HEK293 (cell line): Measurements from ENCODE around the gene P2RY6.

Experiments
- CTCF ChIA-PET: fragments of 350-600 bp; formaldehyde crosslinking; extraction: SDS; loops from one replicate; lab custom pipeline; 2021; ENCODE audit warnings: antibody characterized with exemption; lab: Yijun Ruan, JAX
- POLR2A ChIA-PET: fragments of 300-600 bp; formaldehyde crosslinking; extraction: SDS; loops from one replicate; lab custom pipeline; 2020; ENCODE audit warnings: antibody characterized with exemption, inconsistent platforms; lab: Yijun Ruan, JAX
- H3K27ac ChIP-seq: fragments of 200-500 bp; sonication (Bioruptor generic); 2 replicates; pipeline ENCODE4 v1.5.1; 2014; ENCODE audit warnings: low read depth, low read length, control low read depth, inconsistent platforms; ENCODE audit errors: extremely low read depth
- H3K36me3 ChIP-seq, 2 experiments: fragments of 200-500 bp in 1 of 2; sonication (Bioruptor generic) in 1 of 2; 1 replicate in 1 of 2; 2 replicates in 1 of 2; pipeline ENCODE4 v1.5.1; 2014 to 2017; ENCODE audit warnings: inconsistent platforms in 2 of 2, low read length in 2 of 2; ENCODE audit not compliant: control insufficient read depth in 2 of 2, insufficient read depth in 1 of 2
- H3K4me1 ChIP-seq: fragments of 200-500 bp; sonication (Bioruptor generic); 2 replicates; pipeline ENCODE4 v1.5.1; 2014; ENCODE audit warnings: mild to moderate bottlenecking, low read length, inconsistent platforms; ENCODE audit not compliant: control insufficient read depth, insufficient read depth
- H3K4me3 ChIP-seq: 2 replicates; pipeline ENCODE4 v1.5.1; 2011; ENCODE audit warnings: low read depth, mild to moderate bottlenecking, control low read depth, low read length, moderate library complexity
- H3K9me3 ChIP-seq: fragments of 200-500 bp; sonication (Bioruptor generic); 2 replicates; pipeline ENCODE4 v1.5.1; 2014; ENCODE audit warnings: low read depth, low read length, inconsistent platforms; ENCODE audit not compliant: control insufficient read depth, insufficient read depth
- EGR2 ChIP-seq: fragments of 450-650 bp; formaldehyde crosslinking; IDR thresholded peaks from 2 replicates; pipeline ENCODE4 v1.5.1; 2016; ENCODE audit warnings: low read depth, missing biosample characterization, missing genetic modification characterization
- FEZF1 ChIP-seq: fragments of 450-650 bp; formaldehyde crosslinking; IDR thresholded peaks from 2 replicates; pipeline ENCODE4 v1.5.1; 2016; ENCODE audit warnings: missing biosample characterization, missing genetic modification characterization
- KLF9 ChIP-seq: fragments of 450-650 bp; formaldehyde crosslinking; IDR thresholded peaks from 2 replicates; pipeline ENCODE4 v1.5.1; 2016; ENCODE audit warnings: missing biosample characterization, missing genetic modification characterization, low read depth
- MZF1 ChIP-seq: fragments of 450-650 bp; formaldehyde crosslinking; IDR thresholded peaks from 2 replicates; pipeline ENCODE4 v1.5.1; 2017; ENCODE audit warnings: missing biosample characterization, missing genetic modification characterization, borderline replicate concordance
- SP3 ChIP-seq: fragments of 450-650 bp; formaldehyde crosslinking; IDR thresholded peaks from 2 replicates; pipeline ENCODE4 v1.5.1; 2016; ENCODE audit warnings: missing biosample characterization, missing genetic modification characterization
- WT1 ChIP-seq: fragments of 450-650 bp; formaldehyde crosslinking; IDR thresholded peaks from 2 replicates; pipeline ENCODE4 v1.5.1; 2016; ENCODE audit warnings: missing biosample characterization, missing genetic modification characterization
- YY2 ChIP-seq: fragments of 450-650 bp; formaldehyde crosslinking; IDR thresholded peaks from 2 replicates; pipeline ENCODE4 v1.5.1; 2016; ENCODE audit warnings: missing biosample characterization, missing genetic modification characterization
- ZFP41 ChIP-seq: fragments of 450-650 bp; formaldehyde crosslinking; IDR thresholded peaks from 2 replicates; pipeline ENCODE4 v1.5.1; 2016; ENCODE audit warnings: missing biosample characterization, missing genetic modification characterization, borderline replicate concordance
- ZNF654 ChIP-seq: fragments of 450-650 bp; formaldehyde crosslinking; IDR thresholded peaks from 2 replicates; pipeline ENCODE4 v1.5.1; 2016; ENCODE audit warnings: low read depth, missing biosample characterization, missing genetic modification characterization
- TF ChIP-seq, protein P1 (sequence below): fragments of 450-650 bp; formaldehyde crosslinking; IDR thresholded peaks from 2 replicates; pipeline ENCODE4 v1.5.1; 2016; ENCODE audit warnings: missing biosample characterization, missing genetic modification characterization
- TF ChIP-seq, protein P2 (sequence below): fragments of 450-650 bp; formaldehyde crosslinking; IDR thresholded peaks from 2 replicates; pipeline ENCODE4 v1.5.1; 2016; ENCODE audit warnings: missing biosample characterization, missing genetic modification characterization
- TF ChIP-seq, protein P3 (sequence below): fragments of 450-650 bp; IDR thresholded peaks from 2 replicates; pipeline ENCODE4 v1.5.1; 2018; ENCODE audit warnings: missing biosample characterization, mild to moderate bottlenecking, missing genetic modification characterization
- TF ChIP-seq, protein P4 (sequence below): fragments of 450-650 bp; formaldehyde crosslinking; conservative IDR thresholded peaks from 2 replicates; pipeline ENCODE4 v1.5.1; 2016; ENCODE audit warnings: low read depth, missing biosample characterization, missing genetic modification characterization
- TF ChIP-seq, protein P5 (sequence below): fragments of 450-650 bp; formaldehyde crosslinking; IDR thresholded peaks from 2 replicates; pipeline ENCODE4 v1.5.1; 2016; ENCODE audit warnings: missing biosample characterization, missing genetic modification characterization

P2RY6 gene

DNA sequence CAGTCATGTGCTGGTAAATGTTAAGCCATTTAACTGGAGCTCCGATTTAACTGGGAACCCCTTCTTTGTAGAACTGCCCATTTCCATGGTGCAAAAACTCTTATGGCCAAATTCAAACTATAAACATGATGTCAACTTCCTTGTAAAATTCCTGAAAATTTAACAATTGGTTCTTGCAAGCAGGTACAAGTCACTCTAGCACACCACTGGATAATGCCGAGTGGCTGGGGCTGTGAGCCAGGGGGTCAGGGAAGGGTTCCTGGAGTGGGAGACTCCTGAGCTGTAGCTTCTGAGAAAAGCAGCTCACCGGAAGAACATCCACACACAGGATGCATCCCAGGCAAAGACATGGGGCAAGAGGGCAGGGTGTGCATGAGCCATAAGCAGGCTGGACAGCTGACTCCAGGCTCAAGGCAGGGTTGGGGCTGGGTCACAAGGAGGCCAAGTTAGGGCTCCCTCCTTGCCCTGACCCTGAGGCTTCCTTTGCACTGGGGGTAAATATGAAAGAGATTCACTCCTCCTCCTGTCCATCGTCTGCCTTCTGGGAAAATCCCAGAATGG, 35.9 kb upstream of the P2RY6 start:
- ChIA-PET CTCF (interaction anchor here (0.5 to 4.0 kb wide), 32 partner anchors 9 to 514 kb away, joined by 3 to 62 read pairs (median 4); no protein-coding TSS in a partner anchor), POLR2A (no interaction called here)
- H3K36me3 ChIP-seq: no peaks in the 10 kb centered on the region
- H3K9me3 ChIP-seq: no peaks in the 10 kb centered on the region
- no peak overlapping the region for H3K4me3 ChIP-seq
- no peak overlapping the region for H3K27ac ChIP-seq
- no peak for TF ChIP-seq ZFP41 (tag by site-specific recombination)
- no peak for TF ChIP-seq FEZF1 (tag by site-specific recombination)
- TF ChIP-seq MZF1 (tag by site-specific recombination): no peak
- TF ChIP-seq, protein P1, sequence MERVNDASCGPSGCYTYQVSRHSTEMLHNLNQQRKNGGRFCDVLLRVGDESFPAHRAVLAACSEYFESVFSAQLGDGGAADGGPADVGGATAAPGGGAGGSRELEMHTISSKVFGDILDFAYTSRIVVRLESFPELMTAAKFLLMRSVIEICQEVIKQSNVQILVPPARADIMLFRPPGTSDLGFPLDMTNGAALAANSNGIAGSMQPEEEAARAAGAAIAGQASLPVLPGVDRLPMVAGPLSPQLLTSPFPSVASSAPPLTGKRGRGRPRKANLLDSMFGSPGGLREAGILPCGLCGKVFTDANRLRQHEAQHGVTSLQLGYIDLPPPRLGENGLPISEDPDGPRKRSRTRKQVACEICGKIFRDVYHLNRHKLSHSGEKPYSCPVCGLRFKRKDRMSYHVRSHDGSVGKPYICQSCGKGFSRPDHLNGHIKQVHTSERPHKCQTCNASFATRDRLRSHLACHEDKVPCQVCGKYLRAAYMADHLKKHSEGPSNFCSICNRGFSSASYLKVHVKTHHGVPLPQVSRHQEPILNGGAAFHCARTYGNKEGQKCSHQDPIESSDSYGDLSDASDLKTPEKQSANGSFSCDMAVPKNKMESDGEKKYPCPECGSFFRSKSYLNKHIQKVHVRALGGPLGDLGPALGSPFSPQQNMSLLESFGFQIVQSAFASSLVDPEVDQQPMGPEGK: no peak
- TF ChIP-seq, protein P2, sequence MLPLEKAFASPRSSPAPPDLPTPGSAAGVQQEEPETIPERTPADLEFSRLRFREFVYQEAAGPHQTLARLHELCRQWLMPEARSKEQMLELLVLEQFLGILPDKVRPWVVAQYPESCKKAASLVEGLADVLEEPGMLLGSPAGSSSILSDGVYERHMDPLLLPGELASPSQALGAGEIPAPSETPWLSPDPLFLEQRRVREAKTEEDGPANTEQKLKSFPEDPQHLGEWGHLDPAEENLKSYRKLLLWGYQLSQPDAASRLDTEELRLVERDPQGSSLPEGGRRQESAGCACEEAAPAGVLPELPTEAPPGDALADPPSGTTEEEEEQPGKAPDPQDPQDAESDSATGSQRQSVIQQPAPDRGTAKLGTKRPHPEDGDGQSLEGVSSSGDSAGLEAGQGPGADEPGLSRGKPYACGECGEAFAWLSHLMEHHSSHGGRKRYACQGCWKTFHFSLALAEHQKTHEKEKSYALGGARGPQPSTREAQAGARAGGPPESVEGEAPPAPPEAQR: no peak
- no peak for TF ChIP-seq ZNF654 (tag by site-specific recombination)
- TF ChIP-seq EGR2 (tag by site-specific recombination): no peak
- TF ChIP-seq, protein P3, sequence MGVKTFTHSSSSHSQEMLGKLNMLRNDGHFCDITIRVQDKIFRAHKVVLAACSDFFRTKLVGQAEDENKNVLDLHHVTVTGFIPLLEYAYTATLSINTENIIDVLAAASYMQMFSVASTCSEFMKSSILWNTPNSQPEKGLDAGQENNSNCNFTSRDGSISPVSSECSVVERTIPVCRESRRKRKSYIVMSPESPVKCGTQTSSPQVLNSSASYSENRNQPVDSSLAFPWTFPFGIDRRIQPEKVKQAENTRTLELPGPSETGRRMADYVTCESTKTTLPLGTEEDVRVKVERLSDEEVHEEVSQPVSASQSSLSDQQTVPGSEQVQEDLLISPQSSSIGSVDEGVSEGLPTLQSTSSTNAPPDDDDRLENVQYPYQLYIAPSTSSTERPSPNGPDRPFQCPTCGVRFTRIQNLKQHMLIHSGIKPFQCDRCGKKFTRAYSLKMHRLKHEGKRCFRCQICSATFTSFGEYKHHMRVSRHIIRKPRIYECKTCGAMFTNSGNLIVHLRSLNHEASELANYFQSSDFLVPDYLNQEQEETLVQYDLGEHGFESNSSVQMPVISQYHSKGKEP (tag by site-specific recombination): no peak
- TF ChIP-seq WT1: no peak
- TF ChIP-seq, protein P4, sequence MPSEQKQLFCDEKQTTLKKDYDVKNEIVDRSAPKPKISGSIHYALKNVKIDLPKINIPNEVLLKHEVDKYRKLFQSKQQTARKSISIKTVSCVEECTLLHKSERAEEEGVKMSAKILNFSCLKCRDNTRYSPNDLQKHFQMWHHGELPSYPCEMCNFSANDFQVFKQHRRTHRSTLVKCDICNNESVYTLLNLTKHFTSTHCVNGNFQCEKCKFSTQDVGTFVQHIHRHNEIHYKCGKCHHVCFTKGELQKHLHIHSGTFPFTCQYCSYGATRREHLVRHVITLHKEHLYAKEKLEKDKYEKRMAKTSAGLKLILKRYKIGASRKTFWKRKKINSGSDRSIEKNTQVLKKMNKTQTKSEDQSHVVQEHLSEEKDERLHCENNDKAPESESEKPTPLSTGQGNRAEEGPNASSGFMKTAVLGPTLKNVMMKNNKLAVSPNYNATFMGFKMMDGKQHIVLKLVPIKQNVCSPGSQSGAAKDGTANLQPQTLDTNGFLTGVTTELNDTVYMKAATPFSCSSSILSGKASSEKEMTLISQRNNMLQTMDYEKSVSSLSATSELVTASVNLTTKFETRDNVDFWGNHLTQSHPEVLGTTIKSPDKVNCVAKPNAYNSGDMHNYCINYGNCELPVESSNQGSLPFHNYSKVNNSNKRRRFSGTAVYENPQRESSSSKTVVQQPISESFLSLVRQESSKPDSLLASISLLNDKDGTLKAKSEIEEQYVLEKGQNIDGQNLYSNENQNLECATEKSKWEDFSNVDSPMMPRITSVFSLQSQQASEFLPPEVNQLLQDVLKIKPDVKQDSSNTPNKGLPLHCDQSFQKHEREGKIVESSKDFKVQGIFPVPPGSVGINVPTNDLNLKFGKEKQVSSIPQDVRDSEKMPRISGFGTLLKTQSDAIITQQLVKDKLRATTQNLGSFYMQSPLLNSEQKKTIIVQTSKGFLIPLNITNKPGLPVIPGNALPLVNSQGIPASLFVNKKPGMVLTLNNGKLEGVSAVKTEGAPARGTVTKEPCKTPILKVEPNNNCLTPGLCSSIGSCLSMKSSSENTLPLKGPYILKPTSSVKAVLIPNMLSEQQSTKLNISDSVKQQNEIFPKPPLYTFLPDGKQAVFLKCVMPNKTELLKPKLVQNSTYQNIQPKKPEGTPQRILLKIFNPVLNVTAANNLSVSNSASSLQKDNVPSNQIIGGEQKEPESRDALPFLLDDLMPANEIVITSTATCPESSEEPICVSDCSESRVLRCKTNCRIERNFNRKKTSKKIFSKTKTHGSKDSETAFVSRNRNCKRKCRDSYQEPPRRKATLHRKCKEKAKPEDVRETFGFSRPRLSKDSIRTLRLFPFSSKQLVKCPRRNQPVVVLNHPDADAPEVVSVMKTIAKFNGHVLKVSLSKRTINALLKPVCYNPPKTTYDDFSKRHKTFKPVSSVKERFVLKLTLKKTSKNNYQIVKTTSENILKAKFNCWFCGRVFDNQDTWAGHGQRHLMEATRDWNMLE (tag by site-specific recombination): no peak
- TF ChIP-seq KLF9 (tag by site-specific recombination): no peak
- no peak for TF ChIP-seq SP3 (tag by site-specific recombination)
- no peak for TF ChIP-seq YY2
- TF ChIP-seq, protein P5, sequence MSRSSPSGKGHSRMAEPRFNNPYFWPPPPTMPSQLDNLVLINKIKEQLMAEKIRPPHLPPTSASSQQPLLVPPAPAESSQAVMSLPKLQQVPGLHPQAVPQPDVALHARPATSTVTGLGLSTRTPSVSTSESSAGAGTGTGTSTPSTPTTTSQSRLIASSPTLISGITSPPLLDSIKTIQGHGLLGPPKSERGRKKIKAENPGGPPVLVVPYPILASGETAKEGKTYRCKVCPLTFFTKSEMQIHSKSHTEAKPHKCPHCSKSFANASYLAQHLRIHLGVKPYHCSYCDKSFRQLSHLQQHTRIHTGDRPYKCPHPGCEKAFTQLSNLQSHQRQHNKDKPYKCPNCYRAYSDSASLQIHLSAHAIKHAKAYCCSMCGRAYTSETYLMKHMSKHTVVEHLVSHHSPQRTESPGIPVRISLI (tag by site-specific recombination): no peak
- no peaks in the 10 kb centered on the region for H3K4me1 ChIP-seq
